H1 (cell line): ENCODE data around the gene SLC2A13. TPM values are rescaled to one million over a fixed set of nuclear protein-coding genes. Genes with fewer than 3 reads are reported as not detected.

Experiments
- CTCF ChIA-PET: fragments of 300-600 bp; sonication (Branson Sonifier 250); formaldehyde crosslinking; loops from one replicate; lab custom pipeline; 2021; ENCODE audit not compliant: partially characterized antibody; lab: Charles Lee
- POLR2A ChIA-PET: fragments of 300-600 bp; sonication (Branson Sonifier 250); formaldehyde crosslinking; loops from one replicate; lab custom pipeline; 2021; ENCODE audit warnings: inconsistent platforms; ENCODE audit not compliant: partially characterized antibody; lab: Charles Lee
- DNase-seq, 2 experiments: peaks; one replicate each; pipeline versions ENCODE4 v3.0.0 to v3.0.0-alpha.2; 2010 to 2022; ENCODE audit warnings: low spot score in 2 of 2, low read depth in 1 of 2, mixed read lengths in 1 of 2
- FAIRE-seq: peaks from 2 replicates; lab custom pipeline; 2011; peaks lifted over from hg19 to GRCh38; lab: Jason Lieb, UNC
- H2AFZ ChIP-seq: 2 replicates; pipeline ENCODE4 v1.8.1; 2012; ENCODE audit warnings: low read length, inconsistent platforms
- H2AK5ac ChIP-seq: 2 replicates; pipeline ENCODE4 v1.6.1; 2013; ENCODE audit warnings: low read depth, low read length
- H2BK120ac ChIP-seq: replicated peaks from 2 replicates; pipeline ENCODE3; 2013; ENCODE audit warnings: low read depth, low read length, inconsistent platforms
- H2BK12ac ChIP-seq: 2 replicates; pipeline ENCODE4 v1.6.1; 2013; ENCODE audit warnings: low read depth, low read length
- H2BK15ac ChIP-seq: 2 replicates; pipeline ENCODE4 v1.6.1; 2013; ENCODE audit warnings: low read length
- H2BK20ac ChIP-seq: 2 replicates; pipeline ENCODE4 v1.6.1; 2013; ENCODE audit warnings: low read length
- H2BK5ac ChIP-seq: 2 replicates; pipeline ENCODE4 v1.6.1; 2013; ENCODE audit warnings: low read depth, low read length
- H3K14ac ChIP-seq: 2 replicates; pipeline ENCODE4 v1.6.1; 2013; ENCODE audit warnings: inconsistent platforms; ENCODE audit not compliant: insufficient read length
- H3K18ac ChIP-seq: 2 replicates; pipeline ENCODE4 v1.6.1; 2013; ENCODE audit warnings: low read length; ENCODE audit errors: extremely low read depth
- H3K23ac ChIP-seq: 2 replicates; pipeline ENCODE4 v1.6.1; 2013; ENCODE audit warnings: inconsistent platforms; ENCODE audit not compliant: insufficient read length
- H3K23me2 ChIP-seq: 2 replicates; pipeline ENCODE4 v1.6.1; 2013; ENCODE audit warnings: low read depth, low read length
- H3K27ac ChIP-seq: 2 replicates; pipeline ENCODE4 v1.6.1; 2011; ENCODE audit warnings: low read depth, low read length, inconsistent platforms
- H3K27me3 ChIP-seq, 4 experiments: replicated peaks in 1 of 4; 1 replicate in 1 of 4; 2 replicates in 3 of 4; pipeline versions ENCODE4 v1.6.1 to v1.8.1; 2011 to 2013; ENCODE audit warnings: low read length in 3 of 4, mild to moderate bottlenecking in 3 of 4, inconsistent platforms in 2 of 4, mixed read lengths in 2 of 4, moderate library complexity in 1 of 4; ENCODE audit not compliant: control insufficient read depth in 3 of 4, insufficient read depth in 3 of 4; ENCODE audit errors: extremely low read depth in 1 of 4
- H3K36me3 ChIP-seq, 4 experiments: 2 replicates each; pipeline versions ENCODE4 v1.6.1 to v1.8.1; 2011 to 2013; ENCODE audit warnings: mild to moderate bottlenecking in 4 of 4, low read length in 3 of 4, moderate library complexity in 2 of 4, control low read depth in 1 of 4, inconsistent platforms in 1 of 4; ENCODE audit not compliant: insufficient read depth in 4 of 4, control insufficient read depth in 2 of 4
- H3K4ac ChIP-seq: replicated peaks from 2 replicates; pipeline ENCODE3; 2013; ENCODE audit warnings: low read length, low read depth, mixed read lengths, inconsistent platforms; ENCODE audit not compliant: insufficient read length
- H3K4me1 ChIP-seq, 4 experiments: replicated peaks in 1 of 4; 1 replicate in 1 of 4; 2 replicates in 3 of 4; pipeline versions ENCODE4 v1.6.1 to v1.8.1; 2011 to 2013; ENCODE audit warnings: low read length in 3 of 4, inconsistent platforms in 2 of 4, mixed read lengths in 1 of 4; ENCODE audit not compliant: insufficient read depth in 4 of 4, control insufficient read depth in 3 of 4
- H3K4me2 ChIP-seq, 2 experiments: 2 replicates each; pipeline versions ENCODE4 v1.6.1 to v1.8.1; 2011 to 2013; ENCODE audit warnings: low read depth in 2 of 2, low read length in 2 of 2, control low read depth in 1 of 2, inconsistent platforms in 1 of 2, mild to moderate bottlenecking in 1 of 2; ENCODE audit not compliant: insufficient read depth in 1 of 2
- H3K4me3 ChIP-seq, 4 experiments: fragments of 200-600, 300-600 bp in 1 of 4; sonication (generic), shearing (Covaris generic), sonication (Bioruptor Twin) in 1 of 4; 2 replicates each; pipeline versions ENCODE4 v1.5.1 to v1.8.1; 2011 to 2016; ENCODE audit warnings: low read length in 4 of 4, low read depth in 3 of 4, control low read depth in 2 of 4, inconsistent platforms in 2 of 4, mild to moderate bottlenecking in 2 of 4, mixed read lengths in 1 of 4, moderate library complexity in 1 of 4; ENCODE audit not compliant: insufficient read depth in 2 of 4; ENCODE audit errors: extremely low read depth in 1 of 4
- H3K56ac ChIP-seq: replicated peaks from 2 replicates; pipeline ENCODE3; 2013; ENCODE audit warnings: low read depth, mild to moderate bottlenecking, mixed read lengths, low read length, inconsistent platforms; ENCODE audit not compliant: insufficient read length
- H3K79me1 ChIP-seq: 2 replicates; pipeline ENCODE4 v1.6.1; 2013; ENCODE audit warnings: low read depth, low read length, control low read depth
- H3K79me2 ChIP-seq, 2 experiments: 2 replicates each; pipeline versions ENCODE4 v1.6.1 to v1.8.1; 2012 to 2013; ENCODE audit warnings: low read length in 2 of 2, mild to moderate bottlenecking in 2 of 2, inconsistent platforms in 1 of 2; ENCODE audit not compliant: insufficient read depth in 2 of 2, control insufficient read depth in 1 of 2
- H3K9ac ChIP-seq, 4 experiments: replicated peaks in 1 of 4; 1 replicate in 1 of 4; 2 replicates in 3 of 4; pipeline versions ENCODE4 v1.6.1 to v1.8.1; 2011 to 2013; ENCODE audit warnings: low read depth in 3 of 4, low read length in 3 of 4, control low read depth in 2 of 4, mild to moderate bottlenecking in 2 of 4, moderate library complexity in 2 of 4, inconsistent platforms in 1 of 4; ENCODE audit errors: extremely low read depth in 1 of 4
- H3K9me3 ChIP-seq, 2 experiments: 2 replicates each; pipeline versions ENCODE4 v1.6.1 to v1.8.1; 2012 to 2013; ENCODE audit warnings: mild to moderate bottlenecking in 2 of 2, moderate library complexity in 2 of 2, control low read depth in 1 of 2, inconsistent platforms in 1 of 2, low read depth in 1 of 2, low read length in 1 of 2, mixed read lengths in 1 of 2; ENCODE audit not compliant: insufficient read depth in 2 of 2
- H4K20me1 ChIP-seq, 2 experiments: replicated peaks in 1 of 2; 2 replicates each; pipeline versions ENCODE3 to v1.8.1; 2011 to 2013; ENCODE audit warnings: inconsistent platforms in 2 of 2, low read length in 2 of 2, mild to moderate bottlenecking in 1 of 2; ENCODE audit not compliant: insufficient read depth in 2 of 2, control insufficient read depth in 1 of 2
- H4K5ac ChIP-seq: 2 replicates; pipeline ENCODE4 v1.6.1; 2013; ENCODE audit warnings: low read length, low read depth, mixed read lengths, inconsistent platforms; ENCODE audit not compliant: insufficient read length
- H4K8ac ChIP-seq: 2 replicates; pipeline ENCODE4 v1.8.0; 2013; ENCODE audit warnings: mild to moderate bottlenecking, moderate library complexity, low read length, inconsistent platforms; ENCODE audit not compliant: insufficient read depth; ENCODE audit errors: extremely low read depth
- H4K91ac ChIP-seq: replicated peaks from 2 replicates; pipeline ENCODE3; 2013; ENCODE audit warnings: low read length, mixed read lengths, inconsistent platforms; ENCODE audit not compliant: insufficient read length
- ASH2L ChIP-seq: fragments of 200-600, 300-600 bp; sonication (generic); IDR thresholded peaks from one replicate; pipeline ENCODE4 v1.7.1; 2017; ENCODE audit warnings: low read length
- CBX5 ChIP-seq: fragments of 300-800, 300-1000 bp; sonication (generic); IDR thresholded peaks from 2 replicates; pipeline ENCODE4 v1.7.1; 2016; ENCODE audit warnings: antibody characterized with exemption, low read length, low read depth
- CEBPB ChIP-seq: IDR thresholded peaks from 2 replicates; pipeline ENCODE4 v1.6.1; 2012; ENCODE audit warnings: low read depth, low read length
- EGR1 ChIP-seq: IDR thresholded peaks from 2 replicates; pipeline ENCODE4 v1.6.1; 2011; ENCODE audit warnings: low read depth, low read length, borderline replicate concordance
- JUN ChIP-seq: IDR thresholded peaks from 2 replicates; pipeline ENCODE4 v1.6.1; 2011; ENCODE audit warnings: low read depth, mild to moderate bottlenecking, improper control_type of control experiment, low read length
- JUND ChIP-seq: IDR thresholded peaks from 2 replicates; pipeline ENCODE4 v1.6.1; 2011; ENCODE audit warnings: mild to moderate bottlenecking, improper control_type of control experiment, low read length
- KDM1A ChIP-seq: fragments of 200-600, 300-600 bp; sonication (generic); IDR thresholded peaks from 2 replicates; pipeline ENCODE4 v1.7.1; 2016; ENCODE audit warnings: mild to moderate bottlenecking, low read length, borderline replicate concordance
- POLR2A ChIP-seq, 2 experiments: IDR thresholded peaks; 1 replicate in 1 of 2; 2 replicates in 1 of 2; pipeline ENCODE4 v1.6.1; 2011; ENCODE audit warnings: low read depth in 2 of 2, low read length in 2 of 2, mild to moderate bottlenecking in 2 of 2; ENCODE audit errors: control extremely low read depth in 1 of 2
- RBBP5 ChIP-seq: IDR thresholded peaks from 2 replicates; pipeline ENCODE4 v1.7.1; 2012; ENCODE audit warnings: low read depth, mild to moderate bottlenecking, inconsistent platforms, low read length, moderate library complexity, borderline replicate concordance
- SAP30 ChIP-seq: fragments of 300-600 bp; sonication (generic); IDR thresholded peaks from 2 replicates; pipeline ENCODE4 v1.7.1; 2012; ENCODE audit warnings: low read length, moderate library complexity, mild to moderate bottlenecking, inconsistent platforms; ENCODE audit not compliant: insufficient read depth, insufficient replicate concordance
- SIRT6 ChIP-seq: IDR thresholded peaks from one replicate; pipeline ENCODE4 v1.7.1; 2012; ENCODE audit warnings: low read length, inconsistent platforms
- TCF12 ChIP-seq: IDR thresholded peaks from 2 replicates; pipeline ENCODE4 v1.6.1; 2011; ENCODE audit warnings: low read depth, mild to moderate bottlenecking, low read length
- WGBS, 2 experiments: shearing (Covaris generic) in 1 of 2; methylation state at CpG; one replicate each; pipeline versions ENCODE4 v1.1.6 to v1.1.7; 2013 to 2015; ENCODE audit warnings: low lambda C conversion rate in 2 of 2, mixed read lengths in 2 of 2, inconsistent platforms in 1 of 2, low coverage in 1 of 2, missing lambda C conversion rate in 1 of 2; ENCODE audit not compliant: insufficient replicate concordance in 2 of 2, insufficient coverage in 1 of 2, insufficient read length in 1 of 2; ENCODE audit errors: extremely low coverage in 1 of 2, missing lambda C conversion rate in 1 of 2; 5-methylcytosine and 5-hydroxymethylcytosine counted together
- polyA plus RNA-seq, 7 experiments: library from polyadenylated mRNA; depleted of rRNA in 3 of 7; stranded (reverse) in 5 of 7; unstranded in 2 of 7; fragments of >200 nt in 5 of 7; fragments of 200-250 nt in 2 of 7; gene quantifications; 1 replicate in 5 of 7; 2 replicates in 1 of 7; 4 replicates in 1 of 7; pipeline versions ENCODE4 v1.2.1 to v1.2.3, GENCODE V29; 2011 to 2013; ENCODE audit warnings: missing spikeins in 2 of 7, mixed read lengths in 2 of 7
- total RNA-seq: library from RNA; stranded (reverse); fragmentation: NEBNext Ultra II Directional; extraction: Animal tissue kit (Norgen Biotek cat#: 25700); gene quantifications from 2 replicates; pipeline ENCODE4 v1.2.1, GENCODE V29; 2021
- TF ChIP-seq, protein P1 (sequence below): IDR thresholded peaks from 2 replicates; pipeline ENCODE4 v1.6.1; 2011; ENCODE audit warnings: low read depth, mild to moderate bottlenecking, low read length; ENCODE audit not compliant: insufficient read depth
- TF ChIP-seq, protein P2 (sequence below): IDR thresholded peaks from 2 replicates; pipeline ENCODE4 v1.6.1; 2012; ENCODE audit warnings: low read length, inconsistent platforms

Gene SLC2A13
- total and polyA plus RNA-seq, 2 of the 8 experiments (the other 6 are each of a cell fraction or from before 2014, with no cell fraction given), result 2.8 to 9.6 TPM

DNA sequence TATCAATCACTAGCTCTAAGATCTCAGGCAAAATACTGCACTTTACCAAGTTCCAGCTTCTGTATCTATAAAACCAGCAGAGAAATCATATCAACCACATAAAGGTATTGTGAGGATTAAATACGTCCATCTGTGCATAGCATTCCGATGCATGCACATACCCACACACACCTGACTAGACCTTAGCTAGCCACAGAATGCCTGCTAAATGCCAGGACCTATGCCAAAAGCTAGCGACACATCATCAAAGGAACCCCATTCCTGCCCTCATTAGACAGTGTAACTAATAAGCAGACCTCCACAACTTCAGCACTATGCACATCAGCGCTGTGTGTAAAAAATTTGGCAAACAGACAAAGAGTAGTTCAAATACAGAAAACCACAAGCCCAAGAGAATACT is 185.2 kb downstream of the SLC2A13 start:
- DNase-seq (no peak), FAIRE-seq (no peak)
- no peaks in the 10 kb centered on the region for H3K79me2 ChIP-seq
- H3K27ac ChIP-seq, result no peak overlapping the region
- H3K9me3 ChIP-seq, result no peaks in the 10 kb centered on the region
- H3K36me3 ChIP-seq, result no peaks in the 10 kb centered on the region
- H3K14ac ChIP-seq, result no peak overlapping the region
- H3K4me2 ChIP-seq, result no peak overlapping the region
- POLR2A ChIA-PET, result no interaction called here
- H4K91ac ChIP-seq, result no peak overlapping the region
- no peak overlapping the region for H2BK15ac ChIP-seq
- H3K23ac ChIP-seq, result no peak overlapping the region
- no peak overlapping the region for H4K5ac ChIP-seq
- no peak overlapping the region for H2BK12ac ChIP-seq
- no peak overlapping the region for H4K8ac ChIP-seq
- no peak overlapping the region for H2BK5ac ChIP-seq
- no peaks in the 10 kb centered on the region for H4K20me1 ChIP-seq
- no peak overlapping the region for H2BK120ac ChIP-seq
- WGBS, 2 experiments, result 93% methylated on average over 4 of the region's 4 CpGs; no CpG with 5 or more reads in 1 of the 2 experiments
- peaks cover 0 to 8% (median 1%) of the 10 kb centered on the region in 4 experiments; a peak in 2 of 7 replicates for H3K4me1 ChIP-seq
- no peak overlapping the region for H2AK5ac ChIP-seq
- no peak overlapping the region for H3K56ac ChIP-seq
- no peak overlapping the region for H3K9ac ChIP-seq
- CTCF ChIA-PET, result no interaction called here
- no peak overlapping the region for H2BK20ac ChIP-seq
- H3K79me1 ChIP-seq, result no peaks in the 10 kb centered on the region
- no peak overlapping the region for H3K4me3 ChIP-seq
- H3K23me2 ChIP-seq, result no peaks in the 10 kb centered on the region
- H3K27me3 ChIP-seq, result no peaks in the 10 kb centered on the region
- no peak overlapping the region for H3K4ac ChIP-seq
- H2AFZ ChIP-seq, result no peak overlapping the region
- H3K18ac ChIP-seq, result no peak overlapping the region
- TF ChIP-seq TCF12 (no peak), POLR2A (IDR thresholded peaks at IDR 0.05; ENCODE audit: control extremely low read depth in 1 of 2, low read depth in 2 of 2, low read length in 2 of 2) (no peak), CEBPB (no peak), JUN (no peak), RBBP5 (no peak), CBX5 (no peak), SAP30 (no peak), KDM1A (no peak), ASH2L (no peak), EGR1 (no peak), JUND (no peak), SIRT6 (no peak)
- TF ChIP-seq, protein P1, sequence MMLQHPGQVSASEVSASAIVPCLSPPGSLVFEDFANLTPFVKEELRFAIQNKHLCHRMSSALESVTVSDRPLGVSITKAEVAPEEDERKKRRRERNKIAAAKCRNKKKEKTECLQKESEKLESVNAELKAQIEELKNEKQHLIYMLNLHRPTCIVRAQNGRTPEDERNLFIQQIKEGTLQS, result no peak
- TF ChIP-seq, protein P2, sequence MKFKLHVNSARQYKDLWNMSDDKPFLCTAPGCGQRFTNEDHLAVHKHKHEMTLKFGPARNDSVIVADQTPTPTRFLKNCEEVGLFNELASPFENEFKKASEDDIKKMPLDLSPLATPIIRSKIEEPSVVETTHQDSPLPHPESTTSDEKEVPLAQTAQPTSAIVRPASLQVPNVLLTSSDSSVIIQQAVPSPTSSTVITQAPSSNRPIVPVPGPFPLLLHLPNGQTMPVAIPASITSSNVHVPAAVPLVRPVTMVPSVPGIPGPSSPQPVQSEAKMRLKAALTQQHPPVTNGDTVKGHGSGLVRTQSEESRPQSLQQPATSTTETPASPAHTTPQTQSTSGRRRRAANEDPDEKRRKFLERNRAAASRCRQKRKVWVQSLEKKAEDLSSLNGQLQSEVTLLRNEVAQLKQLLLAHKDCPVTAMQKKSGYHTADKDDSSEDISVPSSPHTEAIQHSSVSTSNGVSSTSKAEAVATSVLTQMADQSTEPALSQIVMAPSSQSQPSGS, result no peak
